Sigmoid colon (tissue), 7 donors: ENCODE data around the gene DUOX2. TPM values are rescaled to one million over a fixed set of nuclear protein-coding genes. Genes with fewer than 3 reads are reported as not detected.

Source experiments
- DNase-seq: peaks from one replicate; pipeline ENCODE4 v3.0.0-alpha.2; 2019
- H3K27ac ChIP-seq, 4 donors: fragments of 200-600 bp; sonication (generic); one replicate each; pipeline ENCODE4 v1.5.1; 2016 to 2019; ENCODE audit warnings: mild to moderate bottlenecking in 1 of 4
- H3K27me3 ChIP-seq, 3 donors: fragments of 200-600 bp; sonication (generic); one replicate each; pipeline ENCODE4 v1.5.1; 2019; ENCODE audit warnings: mild to moderate bottlenecking in 1 of 3
- H3K36me3 ChIP-seq, 4 donors: fragments of 200-600 bp; sonication (generic); one replicate each; pipeline ENCODE4 v1.5.1; 2016 to 2019
- H3K4me1 ChIP-seq, 4 donors: fragments of 200-600 bp; sonication (generic); one replicate each; pipeline ENCODE4 v1.5.1; 2017 to 2019
- H3K4me3 ChIP-seq, 4 donors: fragments of 200-600 bp; sonication (generic); one replicate each; pipeline ENCODE4 v1.5.1; 2017 to 2019; ENCODE audit warnings: mild to moderate bottlenecking in 2 of 4, moderate library complexity in 1 of 4
- H3K9me3 ChIP-seq, 4 donors: fragments of 200-600 bp in 3 of 4; sonication (generic) in 3 of 4; one replicate each; pipeline versions ENCODE4 v1.5.1 to v1.6.1; 2013 to 2019
- EP300 ChIP-seq, 4 donors: sonication (generic); formaldehyde crosslinking; IDR thresholded peaks; one replicate each; pipeline ENCODE4 v1.6.1; 2017; ENCODE audit warnings: antibody characterized with exemption in 4 of 4
- POLR2A ChIP-seq, 2 donors: fragments of 450-650 bp; IDR thresholded peaks; one replicate each; pipeline ENCODE4 v1.6.1; 2016; ENCODE audit warnings: antibody characterized with exemption in 2 of 2, mild to moderate bottlenecking in 2 of 2, moderate library complexity in 2 of 2
- POLR2AphosphoS5 ChIP-seq, 4 donors: sonication (generic); formaldehyde crosslinking; IDR thresholded peaks; one replicate each; pipeline ENCODE4 v1.6.1; 2017; ENCODE audit warnings: antibody characterized with exemption in 4 of 4
- WGBS, 2 donors: extraction: QIAGEN DNeasy Blood & Tissue Kit; methylation state at CpG; one replicate each; pipeline ENCODE4 v1.1.7; 2013; 5-methylcytosine and 5-hydroxymethylcytosine counted together
- intact Hi-C: fragments of 100-400 bp; cut with DNase I; formaldehyde crosslinking; loops from one replicate; pipeline ENCODE4 v1.15.1; 2023
- polyA plus RNA-seq, 3 donors: library from polyadenylated mRNA; stranded (reverse); fragments of 200-250 nt; gene quantifications; one replicate each; pipeline ENCODE4 v1.2.3, GENCODE V29; 2013
- total RNA-seq, 4 donors: library from RNA; depleted of rRNA; stranded (reverse); fragments of >200 nt; gene quantifications; one replicate each; pipeline ENCODE4 v1.1.0, GENCODE V29; 2016
- TF ChIP-seq, protein P1 (sequence below), 4 experiments: fragments of 450-650 bp in 3 of 4; fragments of 200-600 bp in 1 of 4; IDR thresholded peaks; one replicate each; pipeline ENCODE4 v1.5.1; 2016 to 2019; ENCODE audit warnings: antibody characterized with exemption in 4 of 4, mild to moderate bottlenecking in 3 of 4, moderate library complexity in 2 of 4
- donor health status: healthy with polysubstance abuse.
- donor health status: Bipolar disorder and iron deficiency.
- donor health status: healthy.

DUOX2 gene
- total and polyA plus RNA-seq, 7 donors: 0.14 to 125 (median 0.71) TPM

DNA sequence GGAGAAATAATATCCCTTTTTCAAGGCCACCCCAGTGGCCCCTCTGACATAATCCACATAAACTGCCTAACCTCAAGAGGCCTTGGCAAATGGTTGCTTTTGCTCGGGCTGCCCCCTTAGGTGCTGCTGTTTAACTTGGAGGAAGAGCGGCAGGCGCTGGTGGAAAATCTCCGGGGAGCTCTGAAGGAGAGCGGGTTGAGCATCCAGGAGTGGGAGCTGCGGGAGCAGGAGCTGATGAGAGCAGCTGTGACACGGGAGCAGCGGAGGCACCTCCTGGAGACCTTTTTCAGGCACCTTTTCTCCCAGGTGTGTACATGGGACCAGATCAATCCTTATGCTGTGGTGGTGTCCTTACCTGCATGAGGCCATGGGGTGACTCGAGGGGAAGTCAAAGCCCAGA lies 30.8 kb upstream of the DUOX2 start:
- intact Hi-C loops: no loop called here
- Histone ChIP-seq H3K9me3 (no peaks in the 10 kb centered on the region), H3K27ac (no peak overlapping the region), H3K27me3 (peaks cover 0 to 5% (median 0%) of the 10 kb centered on the region in 3 donors), H3K4me3 (no peak overlapping the region), H3K4me1 (no peaks in the 10 kb centered on the region), H3K36me3 (no peaks in the 10 kb centered on the region)
- WGBS, 2 donors: 93% methylated on average over 9 of the region's 9 CpGs
- TF ChIP-seq EP300 (IDR thresholded peaks at IDR 0.05): no peak
- no peak for DNase-seq

DNA sequence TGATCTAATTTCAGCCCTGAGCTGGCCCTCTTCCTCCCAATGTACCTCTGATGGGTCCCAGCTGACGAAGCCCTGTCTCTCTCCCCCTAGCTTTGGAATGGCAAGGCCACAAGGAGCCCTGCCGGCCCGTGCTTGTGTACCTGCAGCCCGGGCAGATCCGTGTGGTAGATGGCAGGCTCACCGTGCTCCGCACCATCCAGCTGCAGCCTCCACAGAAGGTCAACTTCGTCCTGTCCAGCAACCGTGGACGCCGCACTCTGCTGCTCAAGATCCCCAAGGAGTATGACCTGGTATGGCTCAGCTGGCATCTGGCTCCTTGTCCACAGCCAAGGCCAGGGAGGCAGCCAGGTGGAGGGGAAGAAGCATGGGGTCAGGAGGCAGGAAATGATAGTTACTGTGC lies 30.0 kb upstream of the DUOX2 start:
- Histone ChIP-seq H3K4me3 (no peak overlapping the region), H3K36me3 (no peaks in the 10 kb centered on the region), H3K9me3 (no peaks in the 10 kb centered on the region), H3K27ac (no peak overlapping the region), H3K27me3 (peaks cover 0 to 14% (median 0%) of the 10 kb centered on the region in 3 donors), H3K4me1 (no peaks in the 10 kb centered on the region)
- DNase-seq: no peak
- intact Hi-C loops: no loop called here
- 92 to 94% methylated on average over 11 of the region's 11 CpGs for WGBS, 2 donors
- TF ChIP-seq POLR2AphosphoS5 (IDR thresholded peaks at IDR 0.05): no peak
- TF ChIP-seq, protein P1, sequence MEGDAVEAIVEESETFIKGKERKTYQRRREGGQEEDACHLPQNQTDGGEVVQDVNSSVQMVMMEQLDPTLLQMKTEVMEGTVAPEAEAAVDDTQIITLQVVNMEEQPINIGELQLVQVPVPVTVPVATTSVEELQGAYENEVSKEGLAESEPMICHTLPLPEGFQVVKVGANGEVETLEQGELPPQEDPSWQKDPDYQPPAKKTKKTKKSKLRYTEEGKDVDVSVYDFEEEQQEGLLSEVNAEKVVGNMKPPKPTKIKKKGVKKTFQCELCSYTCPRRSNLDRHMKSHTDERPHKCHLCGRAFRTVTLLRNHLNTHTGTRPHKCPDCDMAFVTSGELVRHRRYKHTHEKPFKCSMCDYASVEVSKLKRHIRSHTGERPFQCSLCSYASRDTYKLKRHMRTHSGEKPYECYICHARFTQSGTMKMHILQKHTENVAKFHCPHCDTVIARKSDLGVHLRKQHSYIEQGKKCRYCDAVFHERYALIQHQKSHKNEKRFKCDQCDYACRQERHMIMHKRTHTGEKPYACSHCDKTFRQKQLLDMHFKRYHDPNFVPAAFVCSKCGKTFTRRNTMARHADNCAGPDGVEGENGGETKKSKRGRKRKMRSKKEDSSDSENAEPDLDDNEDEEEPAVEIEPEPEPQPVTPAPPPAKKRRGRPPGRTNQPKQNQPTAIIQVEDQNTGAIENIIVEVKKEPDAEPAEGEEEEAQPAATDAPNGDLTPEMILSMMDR (IDR thresholded peaks at IDR 0.05): no peak
- no peak for TF ChIP-seq POLR2A (IDR thresholded peaks at IDR 0.05)
- TF ChIP-seq EP300 (IDR thresholded peaks at IDR 0.05): no peak

DNA sequence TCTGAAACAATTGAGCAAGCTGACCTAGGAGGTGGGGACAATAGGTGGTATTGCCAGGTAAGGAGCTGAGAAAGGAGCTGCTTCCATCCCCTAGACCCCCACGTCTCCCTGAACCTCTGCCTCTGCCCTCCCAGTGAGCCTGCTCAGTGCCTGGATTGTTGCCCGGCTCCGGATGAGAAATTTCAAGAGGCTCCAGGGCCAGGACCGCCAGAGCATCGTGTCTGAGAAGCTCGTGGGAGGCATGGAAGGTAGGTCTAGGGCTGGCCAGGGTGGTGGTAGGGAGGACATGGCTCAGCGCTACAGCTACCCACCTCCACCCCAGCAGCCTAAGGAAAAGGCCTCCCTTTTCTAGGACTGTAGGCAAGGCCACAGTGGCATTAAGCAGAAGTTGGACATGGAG lies 29.1 kb upstream of the DUOX2 start:
- no peak overlapping the region for H3K4me3 ChIP-seq

DNA sequence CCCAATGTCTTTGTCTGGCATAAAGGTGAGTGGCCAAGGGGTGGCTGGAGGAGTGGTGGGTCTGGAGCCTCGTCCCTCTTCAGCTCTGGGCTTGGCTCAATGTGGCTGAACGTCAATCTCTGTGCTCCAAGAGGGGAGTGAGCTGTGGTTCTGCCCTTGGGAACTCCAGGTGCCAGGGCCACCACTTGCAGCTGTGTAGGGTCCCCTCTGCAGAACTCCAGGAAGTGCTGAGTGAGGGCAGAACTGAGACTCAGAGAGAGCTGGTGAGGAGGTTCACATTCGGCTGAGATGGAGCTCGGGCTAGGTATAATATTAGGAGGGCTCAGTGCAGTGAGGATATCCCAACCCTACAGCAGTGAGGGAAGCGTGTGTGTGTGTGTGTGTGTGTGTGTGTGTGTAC lies 27.4 kb upstream of the DUOX2 start:
- Histone ChIP-seq H3K4me3 (no peak overlapping the region), H3K36me3 (no peaks in the 10 kb centered on the region), H3K27me3 (peaks cover 0 to 34% (median 3%) of the 10 kb centered on the region in 3 donors), H3K4me1 (no peaks in the 10 kb centered on the region), H3K9me3 (no peaks in the 10 kb centered on the region), H3K27ac (no peak overlapping the region)
- DNase-seq: no peak
- TF ChIP-seq EP300 (IDR thresholded peaks at IDR 0.05): no peak
- TF ChIP-seq, protein P1 (IDR thresholded peaks at IDR 0.05): no peak
- no peak for TF ChIP-seq POLR2A (IDR thresholded peaks at IDR 0.05)
- TF ChIP-seq POLR2AphosphoS5 (IDR thresholded peaks at IDR 0.05): no peak
- 85 to 88% methylated on average over 5 of the region's 5 CpGs for WGBS, 2 donors
- intact Hi-C loops: no loop called here

More for the DNA sequence above, 29.1 kb upstream of the DUOX2 start:
- intact Hi-C loops: no loop called here
- DNase-seq: no peak
- Histone ChIP-seq H3K27ac (no peak overlapping the region), H3K4me1 (no peaks in the 10 kb centered on the region), H3K36me3 (no peaks in the 10 kb centered on the region), H3K9me3 (no peaks in the 10 kb centered on the region), H3K27me3 (peaks cover 0 to 22% (median 0%) of the 10 kb centered on the region in 3 donors)
- TF ChIP-seq POLR2AphosphoS5 (IDR thresholded peaks at IDR 0.05): no peak
- TF ChIP-seq POLR2A (IDR thresholded peaks at IDR 0.05): no peak
- TF ChIP-seq, protein P1 (IDR thresholded peaks at IDR 0.05): no peak
- no peak for TF ChIP-seq EP300 (IDR thresholded peaks at IDR 0.05)
- 89 to 92% methylated on average over 7 of the region's 7 CpGs for WGBS, 2 donors

DNA sequence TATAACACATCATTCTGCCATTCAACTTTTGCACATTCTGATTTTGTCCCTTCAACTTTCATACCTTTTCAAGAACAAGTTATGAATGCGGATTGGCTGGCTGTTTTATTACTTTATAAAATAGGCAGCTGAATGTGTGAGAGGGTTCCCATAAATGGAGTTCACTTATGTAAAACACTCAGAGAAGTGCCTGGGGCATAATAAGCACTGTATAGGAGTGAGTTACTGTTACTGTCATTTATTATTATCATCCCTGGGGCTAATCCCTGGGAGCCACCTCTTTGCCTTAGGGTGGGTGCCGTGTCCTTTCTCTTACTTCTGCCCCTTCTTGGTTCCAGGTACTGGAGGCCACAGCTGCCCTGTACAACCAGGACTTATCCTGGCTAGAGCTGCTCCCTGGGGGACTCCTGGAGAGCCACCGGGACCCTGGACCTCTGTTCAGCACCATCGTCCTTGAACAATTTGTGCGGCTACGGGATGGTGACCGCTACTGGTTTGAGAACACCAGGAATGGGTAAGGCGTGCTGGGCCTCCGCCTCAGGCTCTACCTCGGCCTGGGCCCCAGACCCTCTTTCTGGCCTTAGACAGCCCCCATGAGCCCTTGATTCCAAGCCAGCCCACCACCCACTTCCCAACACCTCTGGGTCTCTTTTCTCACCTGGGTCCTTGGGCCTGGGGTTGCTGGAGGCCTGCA lies 26.7 kb upstream of the DUOX2 start:
- intact Hi-C loops: no loop called here
- Histone ChIP-seq H3K4me3 (no peak overlapping the region), H3K27me3 (peaks cover 0 to 41% (median 9%) of the 10 kb centered on the region in 3 donors), H3K36me3 (no peaks in the 10 kb centered on the region), H3K27ac (no peak overlapping the region), H3K4me1 (no peaks in the 10 kb centered on the region), H3K9me3 (no peaks in the 10 kb centered on the region)
- TF ChIP-seq POLR2A (IDR thresholded peaks at IDR 0.05): no peak
- TF ChIP-seq EP300 (IDR thresholded peaks at IDR 0.05): no peak
- no peak for TF ChIP-seq POLR2AphosphoS5 (IDR thresholded peaks at IDR 0.05)
- TF ChIP-seq, protein P1 (IDR thresholded peaks at IDR 0.05): no peak
- 96 to 97% methylated on average over 10 of the region's 10 CpGs for WGBS, 2 donors
- no peak for DNase-seq
